Measurements from ENCODE around the gene RPTOR.

The RPTOR gene

GRCh38 chr17:80671039-80671824, 126.6 kb downstream of the RPTOR start (continued):
- no peak for TF ChIP-seq ZNF488 (tag by site-specific recombination; IDR thresholded peaks at IDR 0.05)
- no peak for TF ChIP-seq ZNF366 (tag by site-specific recombination; conservative IDR thresholded peaks at IDR 0.05)
- no peak for TF ChIP-seq KLF1 (tag by site-specific recombination; IDR thresholded peaks at IDR 0.05)

- Histone ChIP-seq H3K4me1 (ENCODE audit: control insufficient read depth, insufficient read depth, low read length) (peaks cover 19% of the 10 kb centered on the region), H3K36me3 (ENCODE audit: control insufficient read depth in 2 of 2, insufficient read depth in 1 of 2, low read length in 2 of 2) (no peaks in the 10 kb centered on the region), H3K4me3 (ENCODE audit: low read depth, low read length) (no peak overlapping the region), H3K27ac (ENCODE audit: extremely low read depth, low read depth, low read length) (no peak overlapping the region), H3K9me3 (ENCODE audit: control insufficient read depth, insufficient read depth, low read depth, low read length) (no peaks in the 10 kb centered on the region; the same call in 1 of the 2 replicates)
- TF ChIP-seq ZNF155 (tag by site-specific recombination; IDR thresholded peaks at IDR 0.05) (no peak), ZNF629 (tag by site-specific recombination; IDR thresholded peaks at IDR 0.05) (no peak), ZNF510 (tag by site-specific recombination; IDR thresholded peaks at IDR 0.05; ENCODE audit: insufficient replicate concordance) (no peak), EGR2 (tag by site-specific recombination; IDR thresholded peaks at IDR 0.05; ENCODE audit: low read depth) (no peak), ZNF132 (tag by site-specific recombination; IDR thresholded peaks at IDR 0.05; ENCODE audit: borderline replicate concordance) (no peak), ZNF449 (tag by site-specific recombination; IDR thresholded peaks at IDR 0.05) (no peak)
- CTCF ChIA-PET, result interaction anchor here (0.6 kb wide), 1 partner anchor 28 kb away, joined by 3 read pairs; no protein-coding TSS in a partner anchor
- POLR2A ChIA-PET, result interaction anchor here (0.6 kb wide), 1 partner anchor 147 kb away, joined by 3 read pairs; no protein-coding TSS in a partner anchor
Observed at GRCh38 chr17:80671825-80672110, 127.1 kb downstream of the RPTOR start.

GRCh38 chr17:80673152-80673920, 128.7 kb downstream of the RPTOR start:
- H3K9me3 ChIP-seq (ENCODE audit: control insufficient read depth, insufficient read depth, low read depth, low read length), result no peaks in the 10 kb centered on the region; the same call in 1 of the 2 replicates
- no peaks in the 10 kb centered on the region for H3K36me3 ChIP-seq (ENCODE audit: control insufficient read depth in 2 of 2, insufficient read depth in 1 of 2, low read length in 2 of 2)
- no peak overlapping the region for H3K27ac ChIP-seq (ENCODE audit: extremely low read depth, low read depth, low read length)
- POLR2A ChIA-PET, result no interaction called here
- TF ChIP-seq SP7 (tag by site-specific recombination; IDR thresholded peaks at IDR 0.05), result peak; percentile 77
- no peak for TF ChIP-seq ZNF266 (tag by site-specific recombination; IDR thresholded peaks at IDR 0.05; ENCODE audit: low read depth)
- TF ChIP-seq TCF7L2 (IDR thresholded peaks at IDR 0.05; ENCODE audit: borderline replicate concordance, low read depth, low read length), result peak; percentile 53; the same call in 1 of the 2 replicates
- TF ChIP-seq YY2 (tag by site-specific recombination; IDR thresholded peaks at IDR 0.05), result no peak
- H3K4me1 ChIP-seq (ENCODE audit: control insufficient read depth, insufficient read depth, low read length), result peaks cover 12% of the 10 kb centered on the region
- no peak overlapping the region for H3K4me3 ChIP-seq (ENCODE audit: low read depth, low read length)
- CTCF ChIA-PET, result no interaction called here

- Histone ChIP-seq H3K27ac (ENCODE audit: extremely low read depth, low read depth, low read length) (no peak overlapping the region), H3K4me1 (ENCODE audit: control insufficient read depth, insufficient read depth, low read length) (peaks cover 17% of the 10 kb centered on the region), H3K36me3 (ENCODE audit: control insufficient read depth in 2 of 2, insufficient read depth in 1 of 2, low read length in 2 of 2) (no peaks in the 10 kb centered on the region), H3K9me3 (ENCODE audit: control insufficient read depth, insufficient read depth, low read depth, low read length) (no peaks in the 10 kb centered on the region; the same call in 1 of the 2 replicates), H3K4me3 (ENCODE audit: low read depth, low read length) (no peak overlapping the region)
- TF ChIP-seq ZFHX2 (tag by site-specific recombination; conservative IDR thresholded peaks at IDR 0.05) (0 out of 2 replicates have a peak, but pooled peaks have one; percentile 13), ZSCAN30 (tag by site-specific recombination; IDR thresholded peaks at IDR 0.05) (no peak)
- CTCF ChIA-PET, result interaction anchor here (0.9 kb wide), 2 partner anchors 26 to 203 kb away, joined by 4 read pairs; no protein-coding TSS in a partner anchor
- POLR2A ChIA-PET, result no interaction called here
Observed at GRCh38 chr17:80675438-80676095, 130.9 kb downstream of the RPTOR start.
